ENCODE results near the gene DUOXA2.

- TF ChIP-seq CTCF (IDR thresholded peaks at IDR 0.05; ENCODE audit: low read depth, low read length) (no peak), EZH2phosphoT487 (IDR thresholded peaks at IDR 0.05; ENCODE audit: low read depth) (no peak)
Observed at GRCh38 chr15:45157974-45158373, 43.8 kb downstream of the DUOXA2 start.

Measured in OCI-LY3 (cell line).